Measurements from ENCODE around the gene MFGE8.

MFGE8 gene

DNA sequence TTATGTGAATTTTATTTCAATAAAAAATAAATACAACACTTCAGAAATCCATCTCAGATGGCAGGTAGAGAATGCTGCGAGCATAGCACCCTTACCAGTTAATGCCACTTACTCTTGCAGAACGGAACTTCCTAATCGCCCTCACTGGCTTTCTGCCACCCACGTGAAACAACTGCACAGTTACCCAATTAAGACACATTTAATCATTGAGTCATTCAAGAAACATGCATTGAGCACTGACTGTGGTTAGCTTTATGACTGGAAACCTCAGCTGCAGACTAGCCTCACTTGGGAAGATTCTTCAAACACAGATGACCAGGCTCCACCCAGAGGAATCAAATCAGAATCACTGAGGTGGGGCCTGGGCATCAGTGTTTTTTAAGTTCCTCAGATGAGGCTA lies 5.6 kb upstream of the MFGE8 start:
- DNase-seq (ENCODE audit: low read depth, low spot score), result no peak

- no peak for DNase-seq (ENCODE audit: low read depth, low spot score)
These were observed 4.6 kb upstream of the MFGE8 start for GRCh38 chr15:88917760-88918159.

DNA sequence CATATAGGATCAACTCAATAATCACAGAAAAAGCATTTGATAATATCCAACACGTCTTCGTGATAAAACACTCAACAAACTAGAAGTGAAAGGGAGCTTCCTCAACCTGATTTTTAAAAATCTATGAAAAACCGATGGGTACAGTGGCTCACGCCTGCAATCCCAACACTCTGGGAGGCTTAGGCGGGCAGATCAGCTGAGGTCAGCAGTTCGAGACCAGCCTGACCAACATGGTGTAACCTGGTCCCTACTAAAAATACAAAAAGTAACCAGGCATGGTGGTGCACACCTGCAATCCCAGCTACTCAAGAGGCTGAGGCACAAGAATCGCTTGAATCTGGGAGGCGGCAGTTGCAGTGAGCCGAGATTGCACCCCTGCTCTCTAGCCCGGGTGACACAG lies 2.2 kb upstream of the MFGE8 start:
- DNase-seq (ENCODE audit: low read depth, low spot score), result no peak

DNA sequence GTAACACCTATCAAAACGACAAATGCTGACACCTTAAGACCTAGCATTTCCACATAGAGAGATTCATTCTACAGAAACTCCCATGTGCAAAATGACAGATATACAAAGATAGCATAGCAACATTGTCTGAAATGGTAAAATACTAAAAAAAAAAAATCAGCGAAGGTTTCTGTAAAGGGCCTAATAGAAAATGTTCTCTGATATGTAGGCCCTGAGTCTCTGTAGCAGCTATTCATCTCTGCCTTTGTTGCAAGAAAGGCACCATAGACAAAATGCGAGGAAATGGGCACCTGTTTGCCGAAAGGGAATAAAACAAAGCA lies 631 bp upstream of the MFGE8 start:
- no peak for DNase-seq (ENCODE audit: low read depth, low spot score)

GRCh38 chr15:88912500-88912921 lies 668 bp downstream of the MFGE8 start:
- no peak for DNase-seq (ENCODE audit: low read depth, low spot score)

DNA sequence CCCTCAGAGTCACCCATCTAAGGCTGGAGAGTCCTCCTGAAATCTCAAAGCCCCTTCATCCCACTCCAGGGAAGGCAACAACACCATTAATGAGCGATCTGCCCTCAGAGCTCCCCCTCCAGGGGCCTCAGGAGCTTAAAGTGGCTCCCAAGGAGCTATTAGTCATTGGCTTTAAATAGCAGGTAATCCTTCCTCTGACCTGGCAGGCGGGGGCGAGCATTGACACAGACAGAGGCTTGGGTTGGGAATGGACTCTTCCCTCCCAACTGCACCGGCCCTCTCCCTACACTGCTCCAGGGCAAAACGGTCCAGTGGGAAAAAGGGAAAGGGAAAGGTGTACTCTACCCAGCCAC lies 1.4 kb downstream of the MFGE8 start:
- no peak for DNase-seq (ENCODE audit: low read depth, low spot score)

GRCh38 chr15:88909956-88910831 lies 3.0 kb downstream of the MFGE8 start:
- DNase-seq (ENCODE audit: low read depth, low spot score), result no peak

GRCh38 chr15:88908697-88909621 lies 4.2 kb downstream of the MFGE8 start:
- no peak for DNase-seq (ENCODE audit: low read depth, low spot score)

- DNase-seq (ENCODE audit: low read depth, low spot score), result no peak
These were observed 5.1 kb downstream of the MFGE8 start for GRCh38 chr15:88908123-88908522.

GRCh38 chr15:88907111-88907510 lies 6.1 kb downstream of the MFGE8 start:
- DNase-seq (ENCODE audit: low read depth, low spot score), result no peak

- DNase-seq (ENCODE audit: low read depth, low spot score), result no peak
These were observed 6.6 kb downstream of the MFGE8 start for GRCh38 chr15:88906551-88906950.

- DNase-seq (ENCODE audit: low read depth, low spot score), result no peak
These were observed 7.0 kb downstream of the MFGE8 start for GRCh38 chr15:88906130-88906529.

DNA sequence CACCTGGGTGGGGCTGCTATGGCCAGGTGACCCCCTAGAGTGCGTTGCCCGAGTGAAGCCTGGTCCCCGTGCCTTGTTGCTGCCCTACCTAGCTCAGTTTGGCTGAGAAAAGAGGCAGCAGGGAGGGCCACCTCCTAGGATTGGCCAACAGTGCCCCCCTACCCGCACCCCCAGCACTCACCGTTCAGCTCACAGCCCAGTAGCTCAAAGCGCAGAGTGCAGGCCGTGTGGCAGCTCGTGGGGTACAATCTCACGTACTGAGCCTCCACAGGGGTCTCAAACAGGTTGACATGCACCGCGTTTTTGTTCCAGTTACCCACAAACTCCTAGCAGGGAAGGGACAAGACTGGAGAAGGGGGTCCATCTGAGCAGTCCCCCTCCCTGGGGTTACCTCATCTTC lies 7.6 kb downstream of the MFGE8 start:
- no peak for DNase-seq (ENCODE audit: low read depth, low spot score)

- no peak for DNase-seq (ENCODE audit: low read depth, low spot score)
These were observed 8.4 kb downstream of the MFGE8 start for GRCh38 chr15:88904624-88905327.

DNA sequence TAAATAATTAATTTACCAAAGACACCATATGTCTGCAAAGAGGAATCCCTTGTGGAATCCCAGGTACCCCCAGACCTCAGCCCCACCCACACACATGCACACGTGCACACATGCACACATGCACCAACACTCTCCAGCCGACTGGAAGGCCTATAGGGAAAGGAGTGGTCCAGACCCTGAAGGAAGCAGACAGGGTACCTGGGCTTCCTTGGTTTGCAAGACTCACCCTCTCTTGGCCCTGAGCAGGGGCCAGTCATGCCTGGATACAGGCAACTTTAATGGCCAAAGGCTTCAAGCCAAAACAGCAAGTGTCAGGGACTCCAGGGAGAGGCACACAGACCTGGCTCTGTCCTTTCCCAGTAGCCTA lies 8.9 kb downstream of the MFGE8 start:
- DNase-seq (ENCODE audit: low read depth, low spot score), result no peak

GRCh38 chr15:88902846-88903245 lies 10.3 kb downstream of the MFGE8 start:
- no peak for DNase-seq (ENCODE audit: low read depth, low spot score)

- no peak for DNase-seq (ENCODE audit: low read depth, low spot score)
These were observed 10.9 kb downstream of the MFGE8 start for GRCh38 chr15:88902221-88902835.

DNA sequence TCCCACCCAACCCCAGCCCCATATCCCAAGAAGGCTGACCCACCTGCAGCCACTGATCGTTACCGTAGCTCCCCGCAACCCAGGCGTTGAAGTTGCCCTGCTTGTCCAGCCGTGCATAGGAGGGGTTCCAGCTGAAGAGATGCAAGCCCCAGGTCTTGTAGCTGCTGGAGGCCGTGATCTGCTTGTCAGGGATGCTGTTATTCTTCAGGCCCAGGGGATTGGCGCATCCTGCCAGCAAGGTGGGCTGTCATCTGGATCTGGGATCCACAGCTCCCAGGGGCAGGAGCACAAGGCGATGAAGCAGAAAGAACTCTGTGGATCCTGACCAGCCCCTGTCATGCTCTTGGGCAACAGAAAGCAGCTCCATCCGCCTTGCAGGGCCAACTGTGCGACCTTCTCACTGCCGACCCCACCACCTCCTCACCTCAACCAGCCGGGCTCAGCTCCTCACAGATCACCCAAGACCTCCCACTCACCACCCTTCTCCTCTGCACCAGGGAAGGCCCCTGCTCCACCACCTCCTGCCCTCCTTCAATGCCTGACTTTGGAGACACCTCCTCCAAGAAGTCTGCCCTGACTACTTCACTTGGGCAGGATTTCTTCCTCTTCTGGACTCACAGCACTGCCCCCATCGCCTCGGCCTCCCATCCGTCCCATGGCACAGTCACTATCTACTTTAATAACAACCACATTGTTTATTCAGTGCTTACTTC lies 11.5 kb downstream of the MFGE8 start:
- DNase-seq (ENCODE audit: low read depth, low spot score), result no peak

GRCh38 chr15:88900982-88901418 lies 12.2 kb downstream of the MFGE8 start:
- DNase-seq (ENCODE audit: low read depth, low spot score), result no peak

DNA sequence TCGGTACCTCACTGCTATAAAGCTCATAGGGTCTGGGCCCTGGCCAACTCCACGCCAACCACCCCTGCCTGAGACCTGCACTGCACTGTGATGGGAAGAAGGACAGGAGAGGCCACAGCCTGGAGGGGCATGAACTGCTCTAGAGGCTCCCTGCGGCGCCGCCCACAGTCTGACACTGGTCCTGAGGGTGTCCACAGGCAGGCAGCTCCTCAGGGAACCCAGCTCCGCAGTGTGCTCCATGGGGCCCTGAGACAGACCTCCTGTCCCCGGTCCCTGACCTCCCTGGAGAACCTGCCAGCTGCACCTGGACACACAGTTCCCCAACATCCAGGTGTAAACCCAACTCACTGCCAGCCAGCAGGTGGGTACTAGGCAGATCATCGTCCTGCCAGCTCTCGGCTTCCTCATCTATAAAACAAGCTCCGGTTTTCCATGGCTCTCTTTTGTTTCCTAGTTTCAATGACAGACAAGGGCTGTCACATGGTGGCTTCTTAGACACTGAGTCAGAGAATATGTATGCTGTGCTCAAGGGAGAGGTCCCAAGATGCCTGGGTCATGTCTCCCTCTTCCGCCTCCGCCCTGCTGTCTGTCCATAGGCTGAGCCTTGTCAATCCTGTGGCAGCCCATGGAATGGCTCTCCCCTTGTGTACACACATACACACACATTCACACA lies 12.7 kb downstream of the MFGE8 start:
- no peak for DNase-seq (ENCODE audit: low read depth, low spot score)

DNA sequence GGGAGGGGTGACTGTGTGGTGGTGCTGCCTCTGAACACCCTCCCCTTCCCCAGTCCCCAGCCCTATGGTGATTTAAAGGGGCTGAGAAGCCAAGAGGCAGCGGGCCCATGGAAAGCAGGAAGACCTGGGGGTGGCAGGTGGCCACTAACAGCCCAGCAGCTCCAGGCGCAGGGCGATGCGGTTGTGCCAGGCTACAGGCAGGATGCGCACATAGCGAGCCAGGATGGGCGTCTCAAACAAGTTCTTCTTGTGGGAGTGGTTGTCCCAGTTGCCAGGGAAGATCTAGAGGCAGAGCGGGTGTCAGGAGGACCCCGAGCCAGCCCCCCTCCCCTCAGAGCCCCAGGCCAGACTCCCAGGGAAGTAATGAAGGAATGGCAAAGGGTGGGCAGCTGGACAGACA lies 13.9 kb downstream of the MFGE8 start:
- no peak for DNase-seq (ENCODE audit: low read depth, low spot score)

Data from smooth muscle cell of the brain vasculature (primary cell).